ENCODE data around the gene NDUFA11. TPM values are rescaled to one million over a fixed set of nuclear protein-coding genes. Genes with fewer than 3 reads are reported as not detected.

NDUFA11 gene
- total and polyA plus RNA-seq, 2 donors (not counting 1 experiment from before 2014, with no cell fraction given): 115 to 276 TPM

- Histone ChIP-seq H3K27me3 (replicated peaks in 1 of 4; ENCODE audit: control extremely low read depth in 1 of 4, control insufficient read depth in 3 of 4, insufficient read depth in 4 of 4, low read length in 3 of 4) (no peaks in the 10 kb centered on the region), H3K79me2 (ENCODE audit: control insufficient read depth, insufficient read depth, low read length) (peaks cover 52% of the 10 kb centered on the region), H3K4me2 (replicated peaks; ENCODE audit: low read depth, low read length, poor library complexity, severe bottlenecking) (no peak overlapping the region), H3K9ac (ENCODE audit: low read length) (no peak overlapping the region), H3K36me3 (replicated peaks in 1 of 2; ENCODE audit: control extremely low read depth in 1 of 2, control insufficient read depth in 1 of 2, extremely low read depth in 1 of 2, insufficient read depth in 2 of 2, low read length in 1 of 2) (peaks cover 0 to 79% of the 10 kb centered on the region in 2 experiments), H3K9me3 (ENCODE audit: control extremely low read depth in 1 of 3, control insufficient read depth in 2 of 3, insufficient read depth in 1 of 3, low read length in 2 of 3) (no peaks in the 10 kb centered on the region), H2AFZ (ENCODE audit: insufficient read depth, low read depth, low read length, poor library complexity, severe bottlenecking) (no peak overlapping the region), H3K4me3 (ENCODE audit: control extremely low read depth in 1 of 5, extremely low read depth in 1 of 5, insufficient read depth in 1 of 5, low read depth in 2 of 5, low read length in 4 of 5) (no peak overlapping the region), H4K20me1 (ENCODE audit: control insufficient read depth, insufficient read depth, low read length, poor library complexity, severe bottlenecking) (peaks cover 64% of the 10 kb centered on the region), H3K4me1 (ENCODE audit: control insufficient read depth in 2 of 2, insufficient read depth in 2 of 2, low read length in 2 of 2) (no peaks in the 10 kb centered on the region), H3K27ac (ENCODE audit: low read length in 2 of 2) (no peak overlapping the region)
- Mint-ChIP-seq H3K4me1 (no peaks in the 10 kb centered on the region), H3K9me3 (ENCODE audit: insufficient read depth) (no peaks in the 10 kb centered on the region), H3K27ac (no peak overlapping the region), H3K27me3 (no peaks in the 10 kb centered on the region), H3K4me3 (no peak overlapping the region)
- no peak for DNase-seq
- TF ChIP-seq EZH2 (IDR thresholded peaks at IDR 0.05; ENCODE audit: borderline replicate concordance, insufficient read depth, low read depth, low read length, poor library complexity, severe bottlenecking) (no peak), CTCF (IDR thresholded peaks at IDR 0.05) (no peak)
- POLR2A ChIA-PET: interaction anchor here (0.5 kb wide), 1 partner anchor 1106 kb away, joined by 7 read pairs; no protein-coding TSS in a partner anchor
- WGBS (ENCODE audit: insufficient coverage): 98% methylated on average over 18 of the region's 20 CpGs
- CTCF ChIA-PET: no interaction called here
- intact Hi-C loops (cut with micrococcal nuclease): no loop called here
- ATAC-seq (ENCODE audit: low read depth): no peak
Observed at GRCh38 chr19:5933391-5934068, 29.9 kb upstream of the NDUFA11 start.

- Histone ChIP-seq H2AFZ (ENCODE audit: insufficient read depth, low read depth, low read length, poor library complexity, severe bottlenecking) (no peak overlapping the region), H3K9me3 (ENCODE audit: control extremely low read depth in 1 of 3, control insufficient read depth in 2 of 3, insufficient read depth in 1 of 3, low read length in 2 of 3) (no peaks in the 10 kb centered on the region), H3K4me2 (replicated peaks; ENCODE audit: low read depth, low read length, poor library complexity, severe bottlenecking) (no peak overlapping the region), H4K20me1 (ENCODE audit: control insufficient read depth, insufficient read depth, low read length, poor library complexity, severe bottlenecking) (peaks cover 59% of the 10 kb centered on the region), H3K4me1 (ENCODE audit: control insufficient read depth in 2 of 2, insufficient read depth in 2 of 2, low read length in 2 of 2) (peaks cover 0 to 7% of the 10 kb centered on the region in 2 donors), H3K36me3 (replicated peaks in 1 of 2; ENCODE audit: control extremely low read depth in 1 of 2, control insufficient read depth in 1 of 2, extremely low read depth in 1 of 2, insufficient read depth in 2 of 2, low read length in 1 of 2) (peaks cover 0 to 81% of the 10 kb centered on the region in 2 experiments), H3K27me3 (replicated peaks in 1 of 4; ENCODE audit: control extremely low read depth in 1 of 4, control insufficient read depth in 3 of 4, insufficient read depth in 4 of 4, low read length in 3 of 4) (no peaks in the 10 kb centered on the region), H3K9ac (ENCODE audit: low read length) (no peak overlapping the region), H3K4me3 (ENCODE audit: control extremely low read depth in 1 of 5, extremely low read depth in 1 of 5, insufficient read depth in 1 of 5, low read depth in 2 of 5, low read length in 4 of 5) (no peak overlapping the region), H3K79me2 (ENCODE audit: control insufficient read depth, insufficient read depth, low read length) (peaks cover 52% of the 10 kb centered on the region), H3K27ac (ENCODE audit: low read length in 2 of 2) (no peak overlapping the region)
- H3K9me3 Mint-ChIP-seq (ENCODE audit: insufficient read depth): no peaks in the 10 kb centered on the region
- DNase-seq (no peak), ATAC-seq (ENCODE audit: low read depth) (no peak)
- POLR2A ChIA-PET: no interaction called here
- CTCF ChIA-PET: no interaction called here
- intact Hi-C loops (cut with micrococcal nuclease): no loop called here
- no peak overlapping the region for H3K27ac Mint-ChIP-seq
- H3K4me3 Mint-ChIP-seq: no peak overlapping the region
- no peak for TF ChIP-seq EZH2 (IDR thresholded peaks at IDR 0.05; ENCODE audit: borderline replicate concordance, insufficient read depth, low read depth, low read length, poor library complexity, severe bottlenecking)
- TF ChIP-seq CTCF (IDR thresholded peaks at IDR 0.05): no peak
- H3K4me1 Mint-ChIP-seq: peaks cover 8% of the 10 kb centered on the region
- 98% methylated on average over 21 of the region's 21 CpGs for WGBS (ENCODE audit: insufficient coverage)
- H3K27me3 Mint-ChIP-seq: no peaks in the 10 kb centered on the region
Observed at GRCh38 chr19:5932609-5933262, 29.1 kb upstream of the NDUFA11 start.

Measured in B cell (primary cell).